HL-60/S4 (cell line): ENCODE results near the gene YTHDF2.
"Not testable (repeated sequence)": the region's sequence is repeated elsewhere in the genome, so short reads cannot be mapped to it uniquely, and the experiment has no call there.

ENCODE experiments used
- in situ Hi-C: fragments of 300-500 bp; cut with MboI; formaldehyde crosslinking; loops from 2 replicates; pipeline ENCODE4 v1.14.3; 2022; ENCODE audit warnings: low sequenced_read_pairs

Gene YTHDF2

GRCh38 chr1:28758420-28758819 is 21.7 kb downstream of the YTHDF2 start:
- in situ Hi-C loops: no loop called here

GRCh38 chr1:28759257-28759656 is 22.5 kb downstream of the YTHDF2 start:
- in situ Hi-C loops: no loop called here

- in situ Hi-C loops: no loop called here
Observed at GRCh38 chr1:28761189-28761588, 24.4 kb downstream of the YTHDF2 start.

GRCh38 chr1:28766532-28767183 is 29.9 kb downstream of the YTHDF2 start:
- in situ Hi-C loops: no loop called here

- in situ Hi-C loops: no loop called here
Observed at GRCh38 chr1:28770601-28771165, 33.9 kb downstream of the YTHDF2 start.

- in situ Hi-C loops: not testable (repeated sequence)
Observed at GRCh38 chr1:28771921-28772320, 35.2 kb downstream of the YTHDF2 start.

GRCh38 chr1:28773105-28773504 is 36.4 kb downstream of the YTHDF2 start:
- in situ Hi-C loops: no loop called here

- in situ Hi-C loops: no loop called here
Observed at GRCh38 chr1:28775121-28775942, 38.6 kb downstream of the YTHDF2 start.

- in situ Hi-C loops: no loop called here
Observed at GRCh38 chr1:28776341-28776740, 39.6 kb downstream of the YTHDF2 start.

- in situ Hi-C loops: no loop called here
Observed at GRCh38 chr1:28778021-28778420, 41.3 kb downstream of the YTHDF2 start.

GRCh38 chr1:28779751-28780408 is 43.1 kb downstream of the YTHDF2 start:
- in situ Hi-C loops: loop anchor here (10.0 kb wide), 1 partner anchor 415 kb away; no protein-coding TSS in a partner anchor

- in situ Hi-C loops: loop anchor here (10.0 kb wide), 1 partner anchor 413 kb away; no protein-coding TSS in a partner anchor
Observed at GRCh38 chr1:28781305-28781704, 44.6 kb downstream of the YTHDF2 start.

- in situ Hi-C loops: loop anchor here (10.0 kb wide), 1 partner anchor 413 kb away; no protein-coding TSS in a partner anchor
Observed at GRCh38 chr1:28782011-28782410, 45.3 kb downstream of the YTHDF2 start.

- in situ Hi-C loops: loop anchor here (10.0 kb wide), 1 partner anchor 411 kb away; no protein-coding TSS in a partner anchor
Observed at GRCh38 chr1:28783363-28783762, 46.6 kb downstream of the YTHDF2 start.

- in situ Hi-C loops: loop anchor here (5.0 to 10.0 kb wide), 2 partner anchors 83 to 405 kb away; no protein-coding TSS in a partner anchor
Observed at GRCh38 chr1:28789412-28789811, 52.7 kb downstream of the YTHDF2 start.

GRCh38 chr1:28789816-28790215 is 53.1 kb downstream of the YTHDF2 start:
- in situ Hi-C loops: loop anchor here (5.0 to 10.0 kb wide), 2 partner anchors 82 to 405 kb away; no protein-coding TSS in a partner anchor

- in situ Hi-C loops: no loop called here
Observed at GRCh38 chr1:28790377-28791035, 53.8 kb downstream of the YTHDF2 start.

GRCh38 chr1:28791929-28792328 is 55.2 kb downstream of the YTHDF2 start:
- in situ Hi-C loops: not testable (repeated sequence)

GRCh38 chr1:28792644-28793121 is 55.9 kb downstream of the YTHDF2 start:
- in situ Hi-C loops: no loop called here

GRCh38 chr1:28794582-28794981 is 57.8 kb downstream of the YTHDF2 start:
- in situ Hi-C loops: not testable (repeated sequence)
